Measurements from ENCODE around the gene FHAD1.

FHAD1 gene

GRCh38 chr1:15406614-15407559 is 159.9 kb downstream of the FHAD1 start:
- DNase-seq, result no peak

- no peak for DNase-seq
Observed at GRCh38 chr1:15407580-15407979, 160.6 kb downstream of the FHAD1 start.

GRCh38 chr1:15408890-15409387 is 161.9 kb downstream of the FHAD1 start:
- DNase-seq, result no peak

- peak; percentile 93 for DNase-seq
Observed at GRCh38 chr1:15409388-15410222, 162.6 kb downstream of the FHAD1 start, which contains the start of gene EFHD2. EFHD2 (plus strand) TSS chr1:15409888; CDS start chr1:15409972, 84 bp downstream.

- no peak for DNase-seq
Observed at GRCh38 chr1:15410223-15410883, 163.3 kb downstream of the FHAD1 start.

GRCh38 chr1:15410884-15411245 is 163.8 kb downstream of the FHAD1 start:
- no peak for DNase-seq

GRCh38 chr1:15411593-15412137 is 164.6 kb downstream of the FHAD1 start:
- DNase-seq, result peak; percentile 91

- DNase-seq, result peak; percentile 65
Observed at GRCh38 chr1:15412175-15412800, 165.3 kb downstream of the FHAD1 start.

GRCh38 chr1:15412843-15413242 is 165.8 kb downstream of the FHAD1 start:
- no peak for DNase-seq

- no peak for DNase-seq
Observed at GRCh38 chr1:15413563-15414444, 166.8 kb downstream of the FHAD1 start.

GRCh38 chr1:15414445-15414983 is 167.5 kb downstream of the FHAD1 start:
- no peak for DNase-seq

GRCh38 chr1:15417059-15417934 is 170.3 kb downstream of the FHAD1 start:
- peak; percentile 81 for DNase-seq

- no peak for DNase-seq
Observed at GRCh38 chr1:15418806-15419515, 171.9 kb downstream of the FHAD1 start.

GRCh38 chr1:15420853-15421465 is 173.9 kb downstream of the FHAD1 start:
- DNase-seq, result no peak

GRCh38 chr1:15422871-15423270 is 175.8 kb downstream of the FHAD1 start:
- no peak for DNase-seq

- DNase-seq, result no peak
Observed at GRCh38 chr1:15423355-15424077, 176.5 kb downstream of the FHAD1 start.

GRCh38 chr1:15424146-15424667 is 177.2 kb downstream of the FHAD1 start:
- DNase-seq, result peak; percentile 92

- no peak for DNase-seq
Observed at GRCh38 chr1:15424981-15425380, 178.0 kb downstream of the FHAD1 start.
